H1 (cell line): Measurements from ENCODE around the gene ECEL1. TPM values are rescaled to one million over a fixed set of nuclear protein-coding genes. Genes with fewer than 3 reads are reported as not detected.

Experiments used
- CTCF ChIA-PET: fragments of 300-600 bp; sonication (Branson Sonifier 250); formaldehyde crosslinking; loops from one replicate; lab custom pipeline; 2021; ENCODE audit not compliant: partially characterized antibody; lab: Charles Lee
- POLR2A ChIA-PET: fragments of 300-600 bp; sonication (Branson Sonifier 250); formaldehyde crosslinking; loops from one replicate; lab custom pipeline; 2021; ENCODE audit warnings: inconsistent platforms; ENCODE audit not compliant: partially characterized antibody; lab: Charles Lee
- DNase-seq, 2 experiments: peaks; one replicate each; pipeline versions ENCODE4 v3.0.0 to v3.0.0-alpha.2; 2010 to 2022; ENCODE audit warnings: low spot score in 2 of 2, low read depth in 1 of 2, mixed read lengths in 1 of 2
- FAIRE-seq: peaks from 2 replicates; lab custom pipeline; 2011; peaks lifted over from hg19 to GRCh38; lab: Jason Lieb, UNC
- H2AFZ ChIP-seq: 2 replicates; pipeline ENCODE4 v1.8.1; 2012; ENCODE audit warnings: low read length, inconsistent platforms
- H2AK5ac ChIP-seq: 2 replicates; pipeline ENCODE4 v1.6.1; 2013; ENCODE audit warnings: low read depth, low read length
- H2BK120ac ChIP-seq: replicated peaks from 2 replicates; pipeline ENCODE3; 2013; ENCODE audit warnings: low read depth, low read length, inconsistent platforms
- H2BK12ac ChIP-seq: 2 replicates; pipeline ENCODE4 v1.6.1; 2013; ENCODE audit warnings: low read depth, low read length
- H2BK15ac ChIP-seq: 2 replicates; pipeline ENCODE4 v1.6.1; 2013; ENCODE audit warnings: low read length
- H2BK20ac ChIP-seq: 2 replicates; pipeline ENCODE4 v1.6.1; 2013; ENCODE audit warnings: low read length
- H2BK5ac ChIP-seq: 2 replicates; pipeline ENCODE4 v1.6.1; 2013; ENCODE audit warnings: low read depth, low read length
- H3K14ac ChIP-seq: 2 replicates; pipeline ENCODE4 v1.6.1; 2013; ENCODE audit warnings: inconsistent platforms; ENCODE audit not compliant: insufficient read length
- H3K18ac ChIP-seq: 2 replicates; pipeline ENCODE4 v1.6.1; 2013; ENCODE audit warnings: low read length; ENCODE audit errors: extremely low read depth
- H3K23ac ChIP-seq: 2 replicates; pipeline ENCODE4 v1.6.1; 2013; ENCODE audit warnings: inconsistent platforms; ENCODE audit not compliant: insufficient read length
- H3K23me2 ChIP-seq: 2 replicates; pipeline ENCODE4 v1.6.1; 2013; ENCODE audit warnings: low read depth, low read length
- H3K27ac ChIP-seq: 2 replicates; pipeline ENCODE4 v1.6.1; 2011; ENCODE audit warnings: low read depth, low read length, inconsistent platforms
- H3K27me3 ChIP-seq, 4 experiments: replicated peaks in 1 of 4; 1 replicate in 1 of 4; 2 replicates in 3 of 4; pipeline versions ENCODE4 v1.6.1 to v1.8.1; 2011 to 2013; ENCODE audit warnings: low read length in 3 of 4, mild to moderate bottlenecking in 3 of 4, inconsistent platforms in 2 of 4, mixed read lengths in 2 of 4, moderate library complexity in 1 of 4; ENCODE audit not compliant: control insufficient read depth in 3 of 4, insufficient read depth in 3 of 4; ENCODE audit errors: extremely low read depth in 1 of 4
- H3K36me3 ChIP-seq, 4 experiments: 2 replicates each; pipeline versions ENCODE4 v1.6.1 to v1.8.1; 2011 to 2013; ENCODE audit warnings: mild to moderate bottlenecking in 4 of 4, low read length in 3 of 4, moderate library complexity in 2 of 4, control low read depth in 1 of 4, inconsistent platforms in 1 of 4; ENCODE audit not compliant: insufficient read depth in 4 of 4, control insufficient read depth in 2 of 4
- H3K4ac ChIP-seq: replicated peaks from 2 replicates; pipeline ENCODE3; 2013; ENCODE audit warnings: low read length, low read depth, mixed read lengths, inconsistent platforms; ENCODE audit not compliant: insufficient read length
- H3K4me1 ChIP-seq, 4 experiments: replicated peaks in 1 of 4; 1 replicate in 1 of 4; 2 replicates in 3 of 4; pipeline versions ENCODE4 v1.6.1 to v1.8.1; 2011 to 2013; ENCODE audit warnings: low read length in 3 of 4, inconsistent platforms in 2 of 4, mixed read lengths in 1 of 4; ENCODE audit not compliant: insufficient read depth in 4 of 4, control insufficient read depth in 3 of 4
- H3K4me2 ChIP-seq, 2 experiments: 2 replicates each; pipeline versions ENCODE4 v1.6.1 to v1.8.1; 2011 to 2013; ENCODE audit warnings: low read depth in 2 of 2, low read length in 2 of 2, control low read depth in 1 of 2, inconsistent platforms in 1 of 2, mild to moderate bottlenecking in 1 of 2; ENCODE audit not compliant: insufficient read depth in 1 of 2
- H3K4me3 ChIP-seq, 4 experiments: fragments of 200-600, 300-600 bp in 1 of 4; sonication (generic), shearing (Covaris generic), sonication (Bioruptor Twin) in 1 of 4; 2 replicates each; pipeline versions ENCODE4 v1.5.1 to v1.8.1; 2011 to 2016; ENCODE audit warnings: low read length in 4 of 4, low read depth in 3 of 4, control low read depth in 2 of 4, inconsistent platforms in 2 of 4, mild to moderate bottlenecking in 2 of 4, mixed read lengths in 1 of 4, moderate library complexity in 1 of 4; ENCODE audit not compliant: insufficient read depth in 2 of 4; ENCODE audit errors: extremely low read depth in 1 of 4
- H3K56ac ChIP-seq: replicated peaks from 2 replicates; pipeline ENCODE3; 2013; ENCODE audit warnings: low read depth, mild to moderate bottlenecking, mixed read lengths, low read length, inconsistent platforms; ENCODE audit not compliant: insufficient read length
- H3K79me1 ChIP-seq: 2 replicates; pipeline ENCODE4 v1.6.1; 2013; ENCODE audit warnings: low read depth, low read length, control low read depth
- H3K79me2 ChIP-seq, 2 experiments: 2 replicates each; pipeline versions ENCODE4 v1.6.1 to v1.8.1; 2012 to 2013; ENCODE audit warnings: low read length in 2 of 2, mild to moderate bottlenecking in 2 of 2, inconsistent platforms in 1 of 2; ENCODE audit not compliant: insufficient read depth in 2 of 2, control insufficient read depth in 1 of 2
- H3K9ac ChIP-seq, 4 experiments: replicated peaks in 1 of 4; 1 replicate in 1 of 4; 2 replicates in 3 of 4; pipeline versions ENCODE4 v1.6.1 to v1.8.1; 2011 to 2013; ENCODE audit warnings: low read depth in 3 of 4, low read length in 3 of 4, control low read depth in 2 of 4, mild to moderate bottlenecking in 2 of 4, moderate library complexity in 2 of 4, inconsistent platforms in 1 of 4; ENCODE audit errors: extremely low read depth in 1 of 4
- H3K9me3 ChIP-seq, 2 experiments: 2 replicates each; pipeline versions ENCODE4 v1.6.1 to v1.8.1; 2012 to 2013; ENCODE audit warnings: mild to moderate bottlenecking in 2 of 2, moderate library complexity in 2 of 2, control low read depth in 1 of 2, inconsistent platforms in 1 of 2, low read depth in 1 of 2, low read length in 1 of 2, mixed read lengths in 1 of 2; ENCODE audit not compliant: insufficient read depth in 2 of 2
- H4K20me1 ChIP-seq, 2 experiments: replicated peaks in 1 of 2; 2 replicates each; pipeline versions ENCODE3 to v1.8.1; 2011 to 2013; ENCODE audit warnings: inconsistent platforms in 2 of 2, low read length in 2 of 2, mild to moderate bottlenecking in 1 of 2; ENCODE audit not compliant: insufficient read depth in 2 of 2, control insufficient read depth in 1 of 2
- H4K5ac ChIP-seq: 2 replicates; pipeline ENCODE4 v1.6.1; 2013; ENCODE audit warnings: low read length, low read depth, mixed read lengths, inconsistent platforms; ENCODE audit not compliant: insufficient read length
- H4K8ac ChIP-seq: 2 replicates; pipeline ENCODE4 v1.8.0; 2013; ENCODE audit warnings: mild to moderate bottlenecking, moderate library complexity, low read length, inconsistent platforms; ENCODE audit not compliant: insufficient read depth; ENCODE audit errors: extremely low read depth
- H4K91ac ChIP-seq: replicated peaks from 2 replicates; pipeline ENCODE3; 2013; ENCODE audit warnings: low read length, mixed read lengths, inconsistent platforms; ENCODE audit not compliant: insufficient read length
- CHD2 ChIP-seq: IDR thresholded peaks from 2 replicates; pipeline ENCODE4 v1.6.1; 2012; ENCODE audit warnings: low read length, improper control_type of control experiment
- EGR1 ChIP-seq: IDR thresholded peaks from 2 replicates; pipeline ENCODE4 v1.6.1; 2011; ENCODE audit warnings: low read depth, low read length, borderline replicate concordance
- EZH2 ChIP-seq: fragments of 200-600 bp; sonication (generic); IDR thresholded peaks from 2 replicates; pipeline ENCODE4 v1.7.1; 2012; ENCODE audit warnings: low read depth, mild to moderate bottlenecking, moderate library complexity, low read length, inconsistent platforms; ENCODE audit not compliant: severe bottlenecking
- KDM5A ChIP-seq: fragments of 200-600 bp; IDR thresholded peaks from 2 replicates; pipeline ENCODE4 v1.7.1; 2012; ENCODE audit warnings: mild to moderate bottlenecking, low read length, inconsistent platforms, mixed read lengths
- PHF8 ChIP-seq: fragments of 200-600 bp; sonication (generic); conservative IDR thresholded peaks from 2 replicates; pipeline ENCODE4 v1.7.1; 2012; ENCODE audit warnings: low read depth, mild to moderate bottlenecking, inconsistent platforms, low read length, moderate library complexity
- POU5F1 ChIP-seq: IDR thresholded peaks from 2 replicates; pipeline ENCODE4 v1.6.1; 2011; ENCODE audit warnings: low read depth, mild to moderate bottlenecking, low read length, moderate library complexity
- RXRA ChIP-seq: IDR thresholded peaks from 2 replicates; pipeline ENCODE4 v1.6.1; 2011; ENCODE audit warnings: low read depth, mild to moderate bottlenecking, low read length, moderate library complexity; ENCODE audit not compliant: insufficient read depth
- WGBS, 2 experiments: shearing (Covaris generic) in 1 of 2; methylation state at CpG; one replicate each; pipeline versions ENCODE4 v1.1.6 to v1.1.7; 2013 to 2015; ENCODE audit warnings: low lambda C conversion rate in 2 of 2, mixed read lengths in 2 of 2, inconsistent platforms in 1 of 2, low coverage in 1 of 2, missing lambda C conversion rate in 1 of 2; ENCODE audit not compliant: insufficient replicate concordance in 2 of 2, insufficient coverage in 1 of 2, insufficient read length in 1 of 2; ENCODE audit errors: extremely low coverage in 1 of 2, missing lambda C conversion rate in 1 of 2; 5-methylcytosine and 5-hydroxymethylcytosine counted together
- polyA plus RNA-seq, 7 experiments: library from polyadenylated mRNA; depleted of rRNA in 3 of 7; stranded (reverse) in 5 of 7; unstranded in 2 of 7; fragments of >200 nt in 5 of 7; fragments of 200-250 nt in 2 of 7; gene quantifications; 1 replicate in 5 of 7; 2 replicates in 1 of 7; 4 replicates in 1 of 7; pipeline versions ENCODE4 v1.2.1 to v1.2.3, GENCODE V29; 2011 to 2013; ENCODE audit warnings: missing spikeins in 2 of 7, mixed read lengths in 2 of 7
- total RNA-seq: library from RNA; stranded (reverse); fragmentation: NEBNext Ultra II Directional; extraction: Animal tissue kit (Norgen Biotek cat#: 25700); gene quantifications from 2 replicates; pipeline ENCODE4 v1.2.1, GENCODE V29; 2021

Gene ECEL1
- total and polyA plus RNA-seq, 2 of the 8 experiments (the other 6 are each of a cell fraction or from before 2014, with no cell fraction given), result 7.7 to 20.2 TPM

- POLR2A ChIA-PET, result interaction anchor here (0.7 to 0.8 kb wide), 2 partner anchors 26 to 98 kb away, joined by 3 read pairs; no protein-coding TSS in a partner anchor
- FAIRE-seq (no peak), DNase-seq (no peak)
- Histone ChIP-seq H2BK15ac (no peak overlapping the region), H3K18ac (no peak overlapping the region), H3K14ac (no peak overlapping the region), H4K5ac (no peak overlapping the region), H3K36me3 (no peaks in the 10 kb centered on the region), H3K79me2 (no peaks in the 10 kb centered on the region), H4K91ac (no peak overlapping the region), H3K23me2 (peaks cover 9% of the 10 kb centered on the region), H3K9ac (no peak overlapping the region)
- TF ChIP-seq POU5F1 (no peak), RXRA (no peak), EZH2 (no peak), EGR1 (no peak), CHD2 (no peak), PHF8 (no peak), KDM5A (no peak)
- TF ChIP-seq, all 59 proteins: peak for 0
- Histone ChIP-seq H3K4ac (no peak overlapping the region), H3K4me3 (no peak overlapping the region), H2AK5ac (0 out of 2 replicates have a peak overlapping the region, but pooled peaks have one; percentile 82), H3K4me2 (no peak overlapping the region), H2BK5ac (no peak overlapping the region), H4K8ac (no peak overlapping the region), H2BK12ac (no peak overlapping the region), H3K27me3 (peaks cover 0 to 18% (median 12%) of the 10 kb centered on the region in 4 experiments; a peak in 6 of 7 replicates), H2BK20ac (no peak overlapping the region), H3K23ac (no peak overlapping the region), H3K4me1 (peaks cover 0 to 33% (median 8%) of the 10 kb centered on the region in 4 experiments; a peak in 6 of 7 replicates), H3K79me1 (no peaks in the 10 kb centered on the region), H3K27ac (no peak overlapping the region), H3K56ac (no peak overlapping the region), H4K20me1 (no peaks in the 10 kb centered on the region), H2AFZ (no peak overlapping the region), H3K9me3 (no peaks in the 10 kb centered on the region), H2BK120ac (no peak overlapping the region)
- 95 to 100% methylated on average over 1 to 3 of the region's 3 CpGs for WGBS, 2 experiments
- CTCF ChIA-PET, result interaction anchor here (0.7 to 1.3 kb wide), 6 partner anchors 9 to 25 kb away, joined by 3 to 4 read pairs (median 3); partner anchors contain the start of gene PRSS56
These were observed 10.8 kb upstream of the ECEL1 start for GRCh38 chr2:232498452-232498851.
